Loucy (cell line): ENCODE measurements around the gene HERPUD2.

Experiments
- CTCF ChIP-seq: fragments of 200-600 bp; sonication (generic); conservative IDR thresholded peaks from 2 replicates; pipeline ENCODE4 v1.5.1; 2014; ENCODE audit warnings: mild to moderate bottlenecking, antibody characterized with exemption, low read length
- EZH2phosphoT487 ChIP-seq: fragments of 200-600 bp; IDR thresholded peaks from 2 replicates; pipeline ENCODE4 v1.6.1; 2018; ENCODE audit warnings: antibody characterized with exemption, mild to moderate bottlenecking, moderate library complexity, borderline replicate concordance

- TF ChIP-seq CTCF (no peak), EZH2phosphoT487 (no peak)
These were observed 527 bp upstream of the HERPUD2 start for GRCh38 chr7:35695473-35695850.
